ENCODE results near the gene F13A1.

Gene F13A1

GRCh38 chr6:6331946-6332601 lies 11.6 kb upstream of the F13A1 start:
- Histone ChIP-seq H3K4me3 (no peak overlapping the region), H3K36me3 (no peaks in the 10 kb centered on the region), H3K4me1 (peaks cover 0 to 17% (median 0%) of the 10 kb centered on the region in 4 donors), H3K9me3 (no peaks in the 10 kb centered on the region), H3K27me3 (no peaks in the 10 kb centered on the region), H3K27ac (no peak overlapping the region)
- DNase-seq = no peak
- intact Hi-C loops (cut with DNase I; ENCODE audit: low total_unique reads) = no loop called here
- TF ChIP-seq CTCF (IDR thresholded peaks at IDR 0.05) = no peak

GRCh38 chr6:6331393-6331792 lies 10.9 kb upstream of the F13A1 start:
- Histone ChIP-seq H3K9me3 (no peaks in the 10 kb centered on the region), H3K36me3 (no peaks in the 10 kb centered on the region), H3K27ac (no peak overlapping the region), H3K4me3 (no peak overlapping the region), H3K27me3 (no peaks in the 10 kb centered on the region), H3K4me1 (peaks cover 0 to 17% (median 0%) of the 10 kb centered on the region in 4 donors)
- TF ChIP-seq CTCF (IDR thresholded peaks at IDR 0.05) = no peak
- intact Hi-C loops (cut with DNase I; ENCODE audit: low total_unique reads) = no loop called here
- no peak for DNase-seq

- H3K27ac ChIP-seq = no peak overlapping the region
- no peak for TF ChIP-seq CTCF (IDR thresholded peaks at IDR 0.05)
- intact Hi-C loops (cut with DNase I; ENCODE audit: low total_unique reads) = no loop called here
Observed at GRCh38 chr6:6330407-6330806, 9.9 kb upstream of the F13A1 start.

GRCh38 chr6:6328451-6328850 lies 8.0 kb upstream of the F13A1 start:
- intact Hi-C loops (cut with DNase I; ENCODE audit: low total_unique reads) = no loop called here
- no peak overlapping the region for H3K4me3 ChIP-seq
- no peak for DNase-seq
- H3K36me3 ChIP-seq = no peaks in the 10 kb centered on the region
- H3K9me3 ChIP-seq = no peaks in the 10 kb centered on the region
- peaks cover 0 to 14% (median 0%) of the 10 kb centered on the region in 4 donors for H3K4me1 ChIP-seq
- TF ChIP-seq CTCF (IDR thresholded peaks at IDR 0.05) = no peak
- no peak overlapping the region for H3K27ac ChIP-seq
- H3K27me3 ChIP-seq = no peaks in the 10 kb centered on the region

More at GRCh38 chr6:6330407-6330806, 9.9 kb upstream of the F13A1 start:
- no peaks in the 10 kb centered on the region for H3K9me3 ChIP-seq
- no peaks in the 10 kb centered on the region for H3K36me3 ChIP-seq
- H3K27me3 ChIP-seq = no peaks in the 10 kb centered on the region
- no peak overlapping the region for H3K4me3 ChIP-seq
- H3K4me1 ChIP-seq = peaks cover 0 to 17% (median 0%) of the 10 kb centered on the region in 4 donors
- DNase-seq = no peak

- no peak for DNase-seq
- TF ChIP-seq CTCF (IDR thresholded peaks at IDR 0.05) = no peak
- intact Hi-C loops (cut with DNase I; ENCODE audit: low total_unique reads) = no loop called here
Observed at GRCh38 chr6:6323352-6323751, 2.9 kb upstream of the F13A1 start.

More at GRCh38 chr6:6323352-6323751, 2.9 kb upstream of the F13A1 start:
- no peak overlapping the region for H3K27ac ChIP-seq
- no peaks in the 10 kb centered on the region for H3K9me3 ChIP-seq
- no peak overlapping the region for H3K4me3 ChIP-seq
- peaks cover 0 to 14% of the 10 kb centered on the region in 2 donors for H3K27me3 ChIP-seq
- H3K4me1 ChIP-seq = no peaks in the 10 kb centered on the region
- no peaks in the 10 kb centered on the region for H3K36me3 ChIP-seq

All from tibial artery (tissue), 4 donors.